ENCODE measurements around the gene COL4A1.
A peak's percentile ranks its signal among the peaks of the same experiment; 100 is the strongest.
"Not testable (repeated sequence)": the region's sequence is repeated elsewhere in the genome, so short reads cannot be mapped to it uniquely, and the experiment has no call there.

The COL4A1 gene

GRCh38 chr13:110326263-110326904, 19.4 kb upstream of the COL4A1 start:
- FAIRE-seq (no peak), DNase-seq (ENCODE audit: insufficient read length, low spot score) (no peak)

- no peak for DNase-seq (ENCODE audit: insufficient read length, low spot score)
- no peak for FAIRE-seq
Measured at GRCh38 chr13:110324026-110324749, 17.2 kb upstream of the COL4A1 start.

- DNase-seq (ENCODE audit: insufficient read length, low spot score), result no peak
- no peak for FAIRE-seq
Measured at GRCh38 chr13:110323172-110323891, 16.4 kb upstream of the COL4A1 start.

- DNase-seq (ENCODE audit: insufficient read length, low spot score), result no peak
- FAIRE-seq, result no peak
Measured at GRCh38 chr13:110322828-110323171, 15.8 kb upstream of the COL4A1 start.

- FAIRE-seq, result no peak
- no peak for DNase-seq (ENCODE audit: insufficient read length, low spot score)
Measured at GRCh38 chr13:110322126-110322827, 15.3 kb upstream of the COL4A1 start.

- not testable (repeated sequence) for DNase-seq (ENCODE audit: insufficient read length, low spot score); FAIRE-seq
Measured at GRCh38 chr13:110321573-110321972, 14.6 kb upstream of the COL4A1 start.

GRCh38 chr13:110320645-110321044, 13.7 kb upstream of the COL4A1 start:
- no peak for FAIRE-seq
- DNase-seq (ENCODE audit: insufficient read length, low spot score), result no peak

- peak; percentile 51 for DNase-seq (ENCODE audit: insufficient read length, low spot score)
- peak; percentile 46 for FAIRE-seq
Measured at GRCh38 chr13:110319774-110320509, 13.0 kb upstream of the COL4A1 start.

GRCh38 chr13:110319397-110319773, 12.4 kb upstream of the COL4A1 start:
- no peak for FAIRE-seq
- DNase-seq (ENCODE audit: insufficient read length, low spot score), result no peak

GRCh38 chr13:110318920-110319319, 12.0 kb upstream of the COL4A1 start:
- FAIRE-seq, result no peak
- no peak for DNase-seq (ENCODE audit: insufficient read length, low spot score)

- no peak for FAIRE-seq
Measured at GRCh38 chr13:110317496-110318195, 10.7 kb upstream of the COL4A1 start.

GRCh38 chr13:110317093-110317492, 10.1 kb upstream of the COL4A1 start:
- DNase-seq (ENCODE audit: insufficient read length, low spot score) (no peak), FAIRE-seq (peak; percentile 92)

More at GRCh38 chr13:110317496-110318195, 10.7 kb upstream of the COL4A1 start:
- DNase-seq (ENCODE audit: insufficient read length, low spot score), result no peak

- no peak for FAIRE-seq
- no peak for DNase-seq (ENCODE audit: insufficient read length, low spot score)
Measured at GRCh38 chr13:110316196-110316595, 9.2 kb upstream of the COL4A1 start.

GRCh38 chr13:110314516-110315245, 7.7 kb upstream of the COL4A1 start:
- DNase-seq (ENCODE audit: insufficient read length, low spot score) (no peak), FAIRE-seq (no peak)

- DNase-seq (ENCODE audit: insufficient read length, low spot score), result not testable (repeated sequence)
Measured at GRCh38 chr13:110313733-110314132, 6.8 kb upstream of the COL4A1 start.

GRCh38 chr13:110313261-110313660, 6.3 kb upstream of the COL4A1 start:
- not testable (repeated sequence) for DNase-seq (ENCODE audit: insufficient read length, low spot score); FAIRE-seq

More at GRCh38 chr13:110313733-110314132, 6.8 kb upstream of the COL4A1 start:
- FAIRE-seq, result not testable (repeated sequence)

- peak; percentile 51 for FAIRE-seq
Measured at GRCh38 chr13:110312339-110313031, 5.5 kb upstream of the COL4A1 start.

More at GRCh38 chr13:110312339-110313031, 5.5 kb upstream of the COL4A1 start:
- peak; percentile 32 for DNase-seq (ENCODE audit: insufficient read length, low spot score)
